Breast epithelium (tissue), 3 donors: ENCODE results near the gene RNF41.

Experiments
- CTCF ChIP-seq, 3 donors: fragments of 450-650 bp; IDR thresholded peaks; one replicate each; pipeline ENCODE4 v1.5.1; 2016 to 2017; ENCODE audit warnings: antibody characterized with exemption in 3 of 3, mild to moderate bottlenecking in 3 of 3, moderate library complexity in 3 of 3
- POLR2A ChIP-seq: fragments of 450-650 bp; IDR thresholded peaks from one replicate; pipeline ENCODE4 v1.6.1; 2016; ENCODE audit warnings: antibody characterized with exemption, mild to moderate bottlenecking, moderate library complexity
- POLR2AphosphoS5 ChIP-seq, 3 donors: sonication (generic); formaldehyde crosslinking; IDR thresholded peaks; one replicate each; pipeline ENCODE4 v1.6.1; 2017; ENCODE audit warnings: antibody characterized with exemption in 3 of 3

GRCh38 chr12:56230432-56231183 is 8.9 kb upstream of the RNF41 start:
- TF ChIP-seq CTCF (IDR thresholded peaks at IDR 0.05) (no peak), POLR2A (no peak), POLR2AphosphoS5 (IDR thresholded peaks at IDR 0.05) (no peak)
